ENCODE data around the gene COG2.

The COG2 gene

GRCh38 chr1:230684146-230684545, 41.9 kb downstream of the COG2 start:
- Histone ChIP-seq H3K9ac (ENCODE audit: low read depth in 1 of 2, low read length in 2 of 2) (no peak overlapping the region), H3K36me3 (ENCODE audit: control insufficient read depth in 2 of 2, insufficient read depth in 2 of 2, low read length in 2 of 2) (peaks cover 69 to 76% of the 10 kb centered on the region in 2 donors), H3K9me3 (ENCODE audit: control insufficient read depth in 2 of 2, low read length in 2 of 2) (no peaks in the 10 kb centered on the region), H3K4me1 (ENCODE audit: control insufficient read depth in 2 of 2, insufficient read depth in 2 of 2, low read length in 2 of 2) (no peaks in the 10 kb centered on the region), H3K27ac (ENCODE audit: low read depth in 2 of 2, low read length in 2 of 2) (no peak overlapping the region), H3K4me3 (ENCODE audit: low read length in 2 of 2) (no peak overlapping the region), H3K27me3 (ENCODE audit: control insufficient read depth in 2 of 2, insufficient read depth in 2 of 2, low read length in 2 of 2) (no peaks in the 10 kb centered on the region)

GRCh38 chr1:230684998-230685397, 42.7 kb downstream of the COG2 start:
- Histone ChIP-seq H3K4me3 (ENCODE audit: low read length in 2 of 2) (no peak overlapping the region), H3K9me3 (ENCODE audit: control insufficient read depth in 2 of 2, low read length in 2 of 2) (no peaks in the 10 kb centered on the region), H3K27me3 (ENCODE audit: control insufficient read depth in 2 of 2, insufficient read depth in 2 of 2, low read length in 2 of 2) (no peaks in the 10 kb centered on the region), H3K9ac (ENCODE audit: low read depth in 1 of 2, low read length in 2 of 2) (no peak overlapping the region), H3K4me1 (ENCODE audit: control insufficient read depth in 2 of 2, insufficient read depth in 2 of 2, low read length in 2 of 2) (no peaks in the 10 kb centered on the region), H3K27ac (ENCODE audit: low read depth in 2 of 2, low read length in 2 of 2) (no peak overlapping the region), H3K36me3 (ENCODE audit: control insufficient read depth in 2 of 2, insufficient read depth in 2 of 2, low read length in 2 of 2) (peaks cover 70 to 76% of the 10 kb centered on the region in 2 donors)

- H3K27ac ChIP-seq (ENCODE audit: low read depth in 2 of 2, low read length in 2 of 2): no peak overlapping the region
- no peaks in the 10 kb centered on the region for H3K4me1 ChIP-seq (ENCODE audit: control insufficient read depth in 2 of 2, insufficient read depth in 2 of 2, low read length in 2 of 2)
- H3K9ac ChIP-seq (ENCODE audit: low read depth in 1 of 2, low read length in 2 of 2): no peak overlapping the region
- H3K36me3 ChIP-seq (ENCODE audit: control insufficient read depth in 2 of 2, insufficient read depth in 2 of 2, low read length in 2 of 2): peaks cover 73 to 79% of the 10 kb centered on the region in 2 donors
- H3K27me3 ChIP-seq (ENCODE audit: control insufficient read depth in 2 of 2, insufficient read depth in 2 of 2, low read length in 2 of 2): no peaks in the 10 kb centered on the region
- no peak overlapping the region for H3K4me3 ChIP-seq (ENCODE audit: low read length in 2 of 2)
- no peaks in the 10 kb centered on the region for H3K9me3 ChIP-seq (ENCODE audit: control insufficient read depth in 2 of 2, low read length in 2 of 2)
Measured at GRCh38 chr1:230686747-230687146, 44.5 kb downstream of the COG2 start.

- peaks cover 61 to 75% of the 10 kb centered on the region in 2 donors for H3K36me3 ChIP-seq (ENCODE audit: control insufficient read depth in 2 of 2, insufficient read depth in 2 of 2, low read length in 2 of 2)
- no peak overlapping the region for H3K9ac ChIP-seq (ENCODE audit: low read depth in 1 of 2, low read length in 2 of 2)
- H3K9me3 ChIP-seq (ENCODE audit: control insufficient read depth in 2 of 2, low read length in 2 of 2): no peaks in the 10 kb centered on the region
- H3K27me3 ChIP-seq (ENCODE audit: control insufficient read depth in 2 of 2, insufficient read depth in 2 of 2, low read length in 2 of 2): no peaks in the 10 kb centered on the region
- no peaks in the 10 kb centered on the region for H3K4me1 ChIP-seq (ENCODE audit: control insufficient read depth in 2 of 2, insufficient read depth in 2 of 2, low read length in 2 of 2)
- H3K27ac ChIP-seq (ENCODE audit: low read depth in 2 of 2, low read length in 2 of 2): no peak overlapping the region
- no peak overlapping the region for H3K4me3 ChIP-seq (ENCODE audit: low read length in 2 of 2)
Measured at GRCh38 chr1:230690101-230690500, 47.8 kb downstream of the COG2 start.

GRCh38 chr1:230691615-230692014, 49.3 kb downstream of the COG2 start:
- Histone ChIP-seq H3K9ac (ENCODE audit: low read depth in 1 of 2, low read length in 2 of 2) (no peak overlapping the region), H3K4me3 (ENCODE audit: low read length in 2 of 2) (no peak overlapping the region), H3K36me3 (ENCODE audit: control insufficient read depth in 2 of 2, insufficient read depth in 2 of 2, low read length in 2 of 2) (peaks cover 46 to 62% of the 10 kb centered on the region in 2 donors), H3K27me3 (ENCODE audit: control insufficient read depth in 2 of 2, insufficient read depth in 2 of 2, low read length in 2 of 2) (no peaks in the 10 kb centered on the region), H3K9me3 (ENCODE audit: control insufficient read depth in 2 of 2, low read length in 2 of 2) (no peaks in the 10 kb centered on the region), H3K4me1 (ENCODE audit: control insufficient read depth in 2 of 2, insufficient read depth in 2 of 2, low read length in 2 of 2) (no peaks in the 10 kb centered on the region), H3K27ac (ENCODE audit: low read depth in 2 of 2, low read length in 2 of 2) (no peak overlapping the region)

GRCh38 chr1:230693221-230693620, 50.9 kb downstream of the COG2 start:
- Histone ChIP-seq H3K9me3 (ENCODE audit: control insufficient read depth in 2 of 2, low read length in 2 of 2) (no peaks in the 10 kb centered on the region), H3K36me3 (ENCODE audit: control insufficient read depth in 2 of 2, insufficient read depth in 2 of 2, low read length in 2 of 2) (peaks cover 37 to 52% of the 10 kb centered on the region in 2 donors), H3K9ac (ENCODE audit: low read depth in 1 of 2, low read length in 2 of 2) (no peak overlapping the region), H3K4me3 (ENCODE audit: low read length in 2 of 2) (no peak overlapping the region), H3K27me3 (ENCODE audit: control insufficient read depth in 2 of 2, insufficient read depth in 2 of 2, low read length in 2 of 2) (no peaks in the 10 kb centered on the region), H3K4me1 (ENCODE audit: control insufficient read depth in 2 of 2, insufficient read depth in 2 of 2, low read length in 2 of 2) (no peaks in the 10 kb centered on the region), H3K27ac (ENCODE audit: low read depth in 2 of 2, low read length in 2 of 2) (no peak overlapping the region)

GRCh38 chr1:230693777-230694176, 51.5 kb downstream of the COG2 start:
- H3K36me3 ChIP-seq (ENCODE audit: control insufficient read depth in 2 of 2, insufficient read depth in 2 of 2, low read length in 2 of 2): peaks cover 37 to 47% of the 10 kb centered on the region in 2 donors
- no peak overlapping the region for H3K9ac ChIP-seq (ENCODE audit: low read depth in 1 of 2, low read length in 2 of 2)

GRCh38 chr1:230694464-230694863, 52.2 kb downstream of the COG2 start:
- H3K27ac ChIP-seq (ENCODE audit: low read depth in 2 of 2, low read length in 2 of 2): no peak overlapping the region
- H3K4me1 ChIP-seq (ENCODE audit: control insufficient read depth in 2 of 2, insufficient read depth in 2 of 2, low read length in 2 of 2): no peaks in the 10 kb centered on the region
- H3K4me3 ChIP-seq (ENCODE audit: low read length in 2 of 2): no peak overlapping the region
- no peaks in the 10 kb centered on the region for H3K9me3 ChIP-seq (ENCODE audit: control insufficient read depth in 2 of 2, low read length in 2 of 2)
- no peaks in the 10 kb centered on the region for H3K27me3 ChIP-seq (ENCODE audit: control insufficient read depth in 2 of 2, insufficient read depth in 2 of 2, low read length in 2 of 2)
- peaks cover 34 to 43% of the 10 kb centered on the region in 2 donors for H3K36me3 ChIP-seq (ENCODE audit: control insufficient read depth in 2 of 2, insufficient read depth in 2 of 2, low read length in 2 of 2)
- no peak overlapping the region for H3K9ac ChIP-seq (ENCODE audit: low read depth in 1 of 2, low read length in 2 of 2)

More at GRCh38 chr1:230693777-230694176, 51.5 kb downstream of the COG2 start:
- Histone ChIP-seq H3K9me3 (ENCODE audit: control insufficient read depth in 2 of 2, low read length in 2 of 2) (no peaks in the 10 kb centered on the region), H3K27ac (ENCODE audit: low read depth in 2 of 2, low read length in 2 of 2) (no peak overlapping the region), H3K4me3 (ENCODE audit: low read length in 2 of 2) (no peak overlapping the region), H3K27me3 (ENCODE audit: control insufficient read depth in 2 of 2, insufficient read depth in 2 of 2, low read length in 2 of 2) (no peaks in the 10 kb centered on the region), H3K4me1 (ENCODE audit: control insufficient read depth in 2 of 2, insufficient read depth in 2 of 2, low read length in 2 of 2) (no peaks in the 10 kb centered on the region)

- no peak overlapping the region for H3K9ac ChIP-seq (ENCODE audit: low read depth in 1 of 2, low read length in 2 of 2)
- H3K9me3 ChIP-seq (ENCODE audit: control insufficient read depth in 2 of 2, low read length in 2 of 2): no peaks in the 10 kb centered on the region
- no peak overlapping the region for H3K27ac ChIP-seq (ENCODE audit: low read depth in 2 of 2, low read length in 2 of 2)
- H3K27me3 ChIP-seq (ENCODE audit: control insufficient read depth in 2 of 2, insufficient read depth in 2 of 2, low read length in 2 of 2): no peaks in the 10 kb centered on the region
- no peaks in the 10 kb centered on the region for H3K4me1 ChIP-seq (ENCODE audit: control insufficient read depth in 2 of 2, insufficient read depth in 2 of 2, low read length in 2 of 2)
- no peak overlapping the region for H3K4me3 ChIP-seq (ENCODE audit: low read length in 2 of 2)
- peaks cover 28 to 38% of the 10 kb centered on the region in 2 donors for H3K36me3 ChIP-seq (ENCODE audit: control insufficient read depth in 2 of 2, insufficient read depth in 2 of 2, low read length in 2 of 2)
Measured at GRCh38 chr1:230694991-230695390, 52.7 kb downstream of the COG2 start.

GRCh38 chr1:230696218-230696617, 53.9 kb downstream of the COG2 start:
- Histone ChIP-seq H3K9ac (ENCODE audit: low read depth in 1 of 2, low read length in 2 of 2) (no peak overlapping the region), H3K36me3 (ENCODE audit: control insufficient read depth in 2 of 2, insufficient read depth in 2 of 2, low read length in 2 of 2) (peaks cover 22 to 28% of the 10 kb centered on the region in 2 donors), H3K27me3 (ENCODE audit: control insufficient read depth in 2 of 2, insufficient read depth in 2 of 2, low read length in 2 of 2) (no peaks in the 10 kb centered on the region), H3K9me3 (ENCODE audit: control insufficient read depth in 2 of 2, low read length in 2 of 2) (no peaks in the 10 kb centered on the region), H3K4me3 (ENCODE audit: low read length in 2 of 2) (no peak overlapping the region), H3K4me1 (ENCODE audit: control insufficient read depth in 2 of 2, insufficient read depth in 2 of 2, low read length in 2 of 2) (no peaks in the 10 kb centered on the region), H3K27ac (ENCODE audit: low read depth in 2 of 2, low read length in 2 of 2) (no peak overlapping the region)

Measured in mucosa of rectum (tissue), 2 donors.